H1 (cell line): ENCODE measurements around the gene TJP3. TPM values are rescaled to one million over a fixed set of nuclear protein-coding genes. Genes with fewer than 3 reads are reported as not detected.

Source experiments
- CTCF ChIA-PET: fragments of 300-600 bp; sonication (Branson Sonifier 250); formaldehyde crosslinking; loops from one replicate; lab custom pipeline; 2021; ENCODE audit not compliant: partially characterized antibody; lab: Charles Lee
- POLR2A ChIA-PET: fragments of 300-600 bp; sonication (Branson Sonifier 250); formaldehyde crosslinking; loops from one replicate; lab custom pipeline; 2021; ENCODE audit warnings: inconsistent platforms; ENCODE audit not compliant: partially characterized antibody; lab: Charles Lee
- DNase-seq, 2 experiments: peaks; one replicate each; pipeline versions ENCODE4 v3.0.0 to v3.0.0-alpha.2; 2010 to 2022; ENCODE audit warnings: low spot score in 2 of 2, low read depth in 1 of 2, mixed read lengths in 1 of 2
- FAIRE-seq: peaks from 2 replicates; lab custom pipeline; 2011; peaks lifted over from hg19 to GRCh38; lab: Jason Lieb, UNC
- H2AFZ ChIP-seq: 2 replicates; pipeline ENCODE4 v1.8.1; 2012; ENCODE audit warnings: low read length, inconsistent platforms
- H2AK5ac ChIP-seq: 2 replicates; pipeline ENCODE4 v1.6.1; 2013; ENCODE audit warnings: low read depth, low read length
- H2BK120ac ChIP-seq: replicated peaks from 2 replicates; pipeline ENCODE3; 2013; ENCODE audit warnings: low read depth, low read length, inconsistent platforms
- H2BK12ac ChIP-seq: 2 replicates; pipeline ENCODE4 v1.6.1; 2013; ENCODE audit warnings: low read depth, low read length
- H2BK15ac ChIP-seq: 2 replicates; pipeline ENCODE4 v1.6.1; 2013; ENCODE audit warnings: low read length
- H2BK20ac ChIP-seq: 2 replicates; pipeline ENCODE4 v1.6.1; 2013; ENCODE audit warnings: low read length
- H2BK5ac ChIP-seq: 2 replicates; pipeline ENCODE4 v1.6.1; 2013; ENCODE audit warnings: low read depth, low read length
- H3K14ac ChIP-seq: 2 replicates; pipeline ENCODE4 v1.6.1; 2013; ENCODE audit warnings: inconsistent platforms; ENCODE audit not compliant: insufficient read length
- H3K18ac ChIP-seq: 2 replicates; pipeline ENCODE4 v1.6.1; 2013; ENCODE audit warnings: low read length; ENCODE audit errors: extremely low read depth
- H3K23ac ChIP-seq: 2 replicates; pipeline ENCODE4 v1.6.1; 2013; ENCODE audit warnings: inconsistent platforms; ENCODE audit not compliant: insufficient read length
- H3K23me2 ChIP-seq: 2 replicates; pipeline ENCODE4 v1.6.1; 2013; ENCODE audit warnings: low read depth, low read length
- H3K27ac ChIP-seq: 2 replicates; pipeline ENCODE4 v1.6.1; 2011; ENCODE audit warnings: low read depth, low read length, inconsistent platforms
- H3K27me3 ChIP-seq, 4 experiments: replicated peaks in 1 of 4; 1 replicate in 1 of 4; 2 replicates in 3 of 4; pipeline versions ENCODE4 v1.6.1 to v1.8.1; 2011 to 2013; ENCODE audit warnings: low read length in 3 of 4, mild to moderate bottlenecking in 3 of 4, inconsistent platforms in 2 of 4, mixed read lengths in 2 of 4, moderate library complexity in 1 of 4; ENCODE audit not compliant: control insufficient read depth in 3 of 4, insufficient read depth in 3 of 4; ENCODE audit errors: extremely low read depth in 1 of 4
- H3K36me3 ChIP-seq, 4 experiments: 2 replicates each; pipeline versions ENCODE4 v1.6.1 to v1.8.1; 2011 to 2013; ENCODE audit warnings: mild to moderate bottlenecking in 4 of 4, low read length in 3 of 4, moderate library complexity in 2 of 4, control low read depth in 1 of 4, inconsistent platforms in 1 of 4; ENCODE audit not compliant: insufficient read depth in 4 of 4, control insufficient read depth in 2 of 4
- H3K4ac ChIP-seq: replicated peaks from 2 replicates; pipeline ENCODE3; 2013; ENCODE audit warnings: low read length, low read depth, mixed read lengths, inconsistent platforms; ENCODE audit not compliant: insufficient read length
- H3K4me1 ChIP-seq, 4 experiments: replicated peaks in 1 of 4; 1 replicate in 1 of 4; 2 replicates in 3 of 4; pipeline versions ENCODE4 v1.6.1 to v1.8.1; 2011 to 2013; ENCODE audit warnings: low read length in 3 of 4, inconsistent platforms in 2 of 4, mixed read lengths in 1 of 4; ENCODE audit not compliant: insufficient read depth in 4 of 4, control insufficient read depth in 3 of 4
- H3K4me2 ChIP-seq, 2 experiments: 2 replicates each; pipeline versions ENCODE4 v1.6.1 to v1.8.1; 2011 to 2013; ENCODE audit warnings: low read depth in 2 of 2, low read length in 2 of 2, control low read depth in 1 of 2, inconsistent platforms in 1 of 2, mild to moderate bottlenecking in 1 of 2; ENCODE audit not compliant: insufficient read depth in 1 of 2
- H3K4me3 ChIP-seq, 4 experiments: fragments of 200-600, 300-600 bp in 1 of 4; sonication (generic), shearing (Covaris generic), sonication (Bioruptor Twin) in 1 of 4; 2 replicates each; pipeline versions ENCODE4 v1.5.1 to v1.8.1; 2011 to 2016; ENCODE audit warnings: low read length in 4 of 4, low read depth in 3 of 4, control low read depth in 2 of 4, inconsistent platforms in 2 of 4, mild to moderate bottlenecking in 2 of 4, mixed read lengths in 1 of 4, moderate library complexity in 1 of 4; ENCODE audit not compliant: insufficient read depth in 2 of 4; ENCODE audit errors: extremely low read depth in 1 of 4
- H3K56ac ChIP-seq: replicated peaks from 2 replicates; pipeline ENCODE3; 2013; ENCODE audit warnings: low read depth, mild to moderate bottlenecking, mixed read lengths, low read length, inconsistent platforms; ENCODE audit not compliant: insufficient read length
- H3K79me1 ChIP-seq: 2 replicates; pipeline ENCODE4 v1.6.1; 2013; ENCODE audit warnings: low read depth, low read length, control low read depth
- H3K79me2 ChIP-seq, 2 experiments: 2 replicates each; pipeline versions ENCODE4 v1.6.1 to v1.8.1; 2012 to 2013; ENCODE audit warnings: low read length in 2 of 2, mild to moderate bottlenecking in 2 of 2, inconsistent platforms in 1 of 2; ENCODE audit not compliant: insufficient read depth in 2 of 2, control insufficient read depth in 1 of 2
- H3K9ac ChIP-seq, 4 experiments: replicated peaks in 1 of 4; 1 replicate in 1 of 4; 2 replicates in 3 of 4; pipeline versions ENCODE4 v1.6.1 to v1.8.1; 2011 to 2013; ENCODE audit warnings: low read depth in 3 of 4, low read length in 3 of 4, control low read depth in 2 of 4, mild to moderate bottlenecking in 2 of 4, moderate library complexity in 2 of 4, inconsistent platforms in 1 of 4; ENCODE audit errors: extremely low read depth in 1 of 4
- H3K9me3 ChIP-seq, 2 experiments: 2 replicates each; pipeline versions ENCODE4 v1.6.1 to v1.8.1; 2012 to 2013; ENCODE audit warnings: mild to moderate bottlenecking in 2 of 2, moderate library complexity in 2 of 2, control low read depth in 1 of 2, inconsistent platforms in 1 of 2, low read depth in 1 of 2, low read length in 1 of 2, mixed read lengths in 1 of 2; ENCODE audit not compliant: insufficient read depth in 2 of 2
- H4K20me1 ChIP-seq, 2 experiments: replicated peaks in 1 of 2; 2 replicates each; pipeline versions ENCODE3 to v1.8.1; 2011 to 2013; ENCODE audit warnings: inconsistent platforms in 2 of 2, low read length in 2 of 2, mild to moderate bottlenecking in 1 of 2; ENCODE audit not compliant: insufficient read depth in 2 of 2, control insufficient read depth in 1 of 2
- H4K5ac ChIP-seq: 2 replicates; pipeline ENCODE4 v1.6.1; 2013; ENCODE audit warnings: low read length, low read depth, mixed read lengths, inconsistent platforms; ENCODE audit not compliant: insufficient read length
- H4K8ac ChIP-seq: 2 replicates; pipeline ENCODE4 v1.8.0; 2013; ENCODE audit warnings: mild to moderate bottlenecking, moderate library complexity, low read length, inconsistent platforms; ENCODE audit not compliant: insufficient read depth; ENCODE audit errors: extremely low read depth
- H4K91ac ChIP-seq: replicated peaks from 2 replicates; pipeline ENCODE3; 2013; ENCODE audit warnings: low read length, mixed read lengths, inconsistent platforms; ENCODE audit not compliant: insufficient read length
- CTCF ChIP-seq, 3 experiments: IDR thresholded peaks; 1 replicate in 2 of 3; 2 replicates in 1 of 3; pipeline versions ENCODE4 v1.5.1 to v1.6.1; 2011; ENCODE audit warnings: low read length in 3 of 3, mild to moderate bottlenecking in 3 of 3, inconsistent platforms in 2 of 3, low read depth in 1 of 3, moderate library complexity in 1 of 3; ENCODE audit not compliant: insufficient read depth in 1 of 3; ENCODE audit errors: control extremely low read depth in 1 of 3
- POLR2A ChIP-seq, 2 experiments: IDR thresholded peaks; 1 replicate in 1 of 2; 2 replicates in 1 of 2; pipeline ENCODE4 v1.6.1; 2011; ENCODE audit warnings: low read depth in 2 of 2, low read length in 2 of 2, mild to moderate bottlenecking in 2 of 2; ENCODE audit errors: control extremely low read depth in 1 of 2
- POLR2AphosphoS5 ChIP-seq: IDR thresholded peaks from 2 replicates; pipeline ENCODE4 v1.6.1; 2011; ENCODE audit warnings: low read depth, low read length
- RXRA ChIP-seq: IDR thresholded peaks from 2 replicates; pipeline ENCODE4 v1.6.1; 2011; ENCODE audit warnings: low read depth, mild to moderate bottlenecking, low read length, moderate library complexity; ENCODE audit not compliant: insufficient read depth
- SP4 ChIP-seq: IDR thresholded peaks from 2 replicates; pipeline ENCODE4 v1.6.1; 2012; ENCODE audit warnings: low read length, inconsistent platforms
- WGBS, 2 experiments: shearing (Covaris generic) in 1 of 2; methylation state at CpG; one replicate each; pipeline versions ENCODE4 v1.1.6 to v1.1.7; 2013 to 2015; ENCODE audit warnings: low lambda C conversion rate in 2 of 2, mixed read lengths in 2 of 2, inconsistent platforms in 1 of 2, low coverage in 1 of 2, missing lambda C conversion rate in 1 of 2; ENCODE audit not compliant: insufficient replicate concordance in 2 of 2, insufficient coverage in 1 of 2, insufficient read length in 1 of 2; ENCODE audit errors: extremely low coverage in 1 of 2, missing lambda C conversion rate in 1 of 2; 5-methylcytosine and 5-hydroxymethylcytosine counted together
- polyA plus RNA-seq, 7 experiments: library from polyadenylated mRNA; depleted of rRNA in 3 of 7; stranded (reverse) in 5 of 7; unstranded in 2 of 7; fragments of >200 nt in 5 of 7; fragments of 200-250 nt in 2 of 7; gene quantifications; 1 replicate in 5 of 7; 2 replicates in 1 of 7; 4 replicates in 1 of 7; pipeline versions ENCODE4 v1.2.1 to v1.2.3, GENCODE V29; 2011 to 2013; ENCODE audit warnings: missing spikeins in 2 of 7, mixed read lengths in 2 of 7
- total RNA-seq: library from RNA; stranded (reverse); fragmentation: NEBNext Ultra II Directional; extraction: Animal tissue kit (Norgen Biotek cat#: 25700); gene quantifications from 2 replicates; pipeline ENCODE4 v1.2.1, GENCODE V29; 2021

The TJP3 gene
- total and polyA plus RNA-seq, 2 of the 8 experiments (the other 6 are each of a cell fraction or from before 2014, with no cell fraction given) = 17.1 to 26.1 TPM

GRCh38 chr19:3759482-3760254 is 51.5 kb downstream of the TJP3 start:
- Histone ChIP-seq H4K8ac (no peak overlapping the region), H3K27ac (no peak overlapping the region), H3K36me3 (peaks cover 0 to 3% (median 0%) of the 10 kb centered on the region in 4 experiments; a peak in 2 of 8 replicates), H3K23me2 (peaks cover 5% of the 10 kb centered on the region), H2BK15ac (no peak overlapping the region), H3K4me1 (no peaks in the 10 kb centered on the region), H2AK5ac (no peak overlapping the region), H3K4me3 (no peak overlapping the region), H3K14ac (no peak overlapping the region), H3K27me3 (no peaks in the 10 kb centered on the region), H4K20me1 (no peaks in the 10 kb centered on the region), H3K18ac (no peak overlapping the region), H4K5ac (no peak overlapping the region), H2AFZ (no peak overlapping the region), H3K9ac (no peak overlapping the region), H2BK20ac (no peak overlapping the region), H3K4me2 (no peak overlapping the region), H3K4ac (no peak overlapping the region), H2BK120ac (no peak overlapping the region), H2BK5ac (no peak overlapping the region), H3K79me2 (peaks cover 0 to 7% of the 10 kb centered on the region in 2 experiments; a peak in 1 of 4 replicates), H3K23ac (no peak overlapping the region), H4K91ac (no peak overlapping the region), H2BK12ac (no peak overlapping the region), H3K9me3 (no peaks in the 10 kb centered on the region), H3K56ac (no peak overlapping the region), H3K79me1 (no peaks in the 10 kb centered on the region; the same call in 1 of the 2 replicates)
- FAIRE-seq (no peak), DNase-seq (no peak)
- WGBS, 2 experiments = 94% methylated on average over 17 of the region's 19 CpGs; no CpG with 5 or more reads in 1 of the 2 experiments
- ChIA-PET POLR2A (interaction anchor here (0.7 to 1.9 kb wide), 3 partner anchors 9 to 294 kb away, joined by 3 to 6 read pairs (median 3); no protein-coding TSS in a partner anchor), CTCF (interaction anchor here (0.6 to 1.4 kb wide), 7 partner anchors 10 to 891 kb away, joined by 3 to 4 read pairs (median 3); no protein-coding TSS in a partner anchor)
- TF ChIP-seq CTCF (IDR thresholded peaks at IDR 0.05; ENCODE audit: control extremely low read depth in 1 of 3, insufficient read depth in 1 of 3, low read depth in 1 of 3, low read length in 3 of 3) (no peak), POLR2A (IDR thresholded peaks at IDR 0.05; ENCODE audit: control extremely low read depth in 1 of 2, low read depth in 2 of 2, low read length in 2 of 2) (no peak), POLR2AphosphoS5 (no peak), SP4 (no peak), RXRA (no peak)
